ENCODE data around the gene IL17RE. TPM values are rescaled to one million over a fixed set of nuclear protein-coding genes. Genes with fewer than 3 reads are reported as not detected.

The IL17RE gene
- total RNA-seq (2011; cell fraction: chromatin; rRNA removed; ENCODE audit: low replicate concordance): 4.4 and 7.9 TPM in 2 replicates
- total RNA-seq (2011; cell fraction: nucleolus; rRNA removed): 2.8 and 5.7 TPM in 2 replicates
- 4.6 and 5.8 TPM in 2 replicates for total RNA-seq (2011; cell fraction: nucleoplasm; rRNA removed)
- total RNA-seq (2014; rRNA removed): 0.20 TPM in 1 of 2 replicates, not detected in the other
- total RNA-seq (2014; rRNA removed; fragmentation: Illumina TruSeq; extraction: Trizol): 0.48 and 0.51 TPM in 2 replicates
- total RNA-seq (2015; rRNA removed; fragmentation: Illumina TruSeq; extraction: Trizol): 0.26 TPM in 1 of 2 replicates, not detected in the other
- total RNA-seq (2021): 0.47 and 0.72 TPM in 2 replicates
- 1.1 and 1.9 TPM in 2 replicates for polyA plus RNA-seq (2011; rRNA removed)
- 0.29 and 1.2 TPM in 2 replicates for polyA plus RNA-seq (2011; cell fraction: cytosol; rRNA removed)
- 3.7 and 5.1 TPM in 2 replicates for polyA plus RNA-seq (2011; cell fraction: nucleus; rRNA removed)
- polyA plus RNA-seq (2012): 0.46 and 0.91 TPM in 2 replicates
- polyA plus RNA-seq (2014; fragmentation: Illumina TruSeq; extraction: Trizol): 0.39 and 0.73 TPM in 2 replicates
- not detected for polyA plus RNA-seq (2014; fragmentation: Nextera tagmentation; extraction: Ambion mirVana)
- polyA plus RNA-seq (2014; rRNA removed): 0.23 and 0.32 TPM in 2 replicates
- 0.67 and 1.0 TPM in 2 replicates for polyA minus RNA-seq (2011; rRNA and poly(A)+ RNA removed)
- polyA minus RNA-seq (2011; cell fraction: cytosol; rRNA and poly(A)+ RNA removed): not detected in 2 replicates
- polyA minus RNA-seq (2011; cell fraction: nucleus; rRNA and poly(A)+ RNA removed): 0.67 and 1.7 TPM in 2 replicates
- Bru-seq, nascent RNA: percentile 40 among the genes with signal in this experiment
- percentile 45 among the genes with signal in this experiment for BruChase-seq, experiment 1, labeled RNA remaining after a 2-hour chase
- BruChase-seq, experiment 2, labeled RNA remaining after a 6-hour chase: percentile 50 among the genes with signal in this experiment
- long read RNA-seq, experiment 1: 0 reads
- long read RNA-seq, experiment 2: 0 reads
- long read RNA-seq, experiment 3: 0 reads

GRCh38 chr3:9902372-9903237 is at the start of gene IL17RE:
Gene IL17RE, plus strand, starts transcription at chr3:9902848. Its CDS starts 85 bp downstream, at chr3:9902933.
- no peaks in the 10 kb centered on the region for H3K79me2 ChIP-seq (ENCODE audit: control insufficient read depth, insufficient read depth, low read length)
- H3K4me3 ChIP-seq: no peak within 1 kb of the TSS
- peak within 1 kb of the TSS; percentile 45 to 86; a peak in 3 of 4 replicates for H3K9ac ChIP-seq (ENCODE audit: insufficient read depth in 1 of 2, low read depth in 2 of 2, low read length in 2 of 2)
- H3K9me3 ChIP-seq (replicated peaks; ENCODE audit: control insufficient read depth, insufficient read depth, low read depth, low read length): no peaks in the 10 kb centered on the region
- H3K27me3 ChIP-seq (ENCODE audit: control insufficient read depth in 2 of 2, insufficient read depth in 2 of 2, low read length in 2 of 2): no peaks in the 10 kb centered on the region
- BruUV-seq (replicated peaks): no TSS peak
- ATAC-seq: peak; percentile 68
- peak; percentile 63 to 67 (median 64) for DNase-seq (ENCODE audit: extremely low read depth in 1 of 4, low spot score in 3 of 4)
- CTCF ChIA-PET (ENCODE audit: low intra/inter-chr PET ratio): no interaction called here
- intact Hi-C loops (cut with micrococcal nuclease) (no loop called here), in situ Hi-C loops (cut with MboI) (no loop called here)
- H2AFZ ChIP-seq (ENCODE audit: low read depth, low read length): peak within 1 kb of the TSS; percentile 97
- H3K36me3 ChIP-seq (ENCODE audit: control insufficient read depth, insufficient read depth, low read length): no peaks in the 10 kb centered on the region
- peak; percentile 56 for FAIRE-seq
- H3K9me1 ChIP-seq (ENCODE audit: control insufficient read depth, insufficient read depth, low read length): no peaks in the 10 kb centered on the region
- 47% methylated on average over 13 of the region's 13 CpGs for WGBS (ENCODE audit: insufficient coverage, low coverage, missing lambda C conversion rate)
- POLR2A ChIA-PET: interaction anchor here (0.6 to 5.8 kb wide), 7 partner anchors 9 to 49 kb away, joined by 3 to 33 read pairs (median 7); partner anchors contain the start of genes CRELD1 and JAGN1
- H3K4me2 ChIP-seq (ENCODE audit: insufficient read depth, low read length): peak within 1 kb of the TSS; percentile 67
- no peaks in the 10 kb centered on the region for H4K20me1 ChIP-seq (replicated peaks; ENCODE audit: control insufficient read depth, insufficient read depth, low read length)
- H3K4me1 ChIP-seq (replicated peaks in 1 of 2; ENCODE audit: control insufficient read depth in 2 of 2, insufficient read depth in 2 of 2, low read length in 2 of 2): peaks cover 36 to 39% of the 10 kb centered on the region in 2 experiments
- peak within 1 kb of the TSS; percentile 39; the same call in 1 of the 3 replicates for H3K27ac ChIP-seq (ENCODE audit: extremely low read depth, low read depth, low read length)
- TF ChIP-seq ZBTB49 (CRISPR knock-in tag; IDR thresholded peaks at IDR 0.05; ENCODE audit: borderline replicate concordance) (no peak), SIN3A (IDR thresholded peaks at IDR 0.05; ENCODE audit: borderline replicate concordance in 2 of 2, control insufficient read depth in 1 of 2, low read depth in 2 of 2, low read length in 2 of 2) (no peak), ZNF395 (CRISPR knock-in tag; IDR thresholded peaks at IDR 0.05) (0 out of 2 replicates have a peak, but pooled peaks have one; percentile 22), MAX (CRISPR knock-in tag; IDR thresholded peaks at IDR 0.05) (peak; percentile 9; the same call in 1 of the 2 replicates), SMARCE1 (IDR thresholded peaks at IDR 0.05) (no peak), SAP30 (IDR thresholded peaks at IDR 0.05; ENCODE audit: borderline replicate concordance, insufficient read depth, low read depth, low read length, poor library complexity, severe bottlenecking) (no peak), MLLT1 (IDR thresholded peaks at IDR 0.05) (0 out of 4 replicates have a peak, but pooled peaks of 1 of the 2 experiments have one; percentile 40), ZNF699 (CRISPR knock-in tag; IDR thresholded peaks at IDR 0.05; ENCODE audit: insufficient replicate concordance) (no peak), KDM1A (IDR thresholded peaks at IDR 0.05) (no peak)

All from K562 (cell line).